Measurements from ENCODE around the gene RAX2. TPM values are rescaled to one million over a fixed set of nuclear protein-coding genes. Genes with fewer than 3 reads are reported as not detected.

RAX2 gene
- total RNA-seq, 1 donor from 2014 or later, result not detected

DNA sequence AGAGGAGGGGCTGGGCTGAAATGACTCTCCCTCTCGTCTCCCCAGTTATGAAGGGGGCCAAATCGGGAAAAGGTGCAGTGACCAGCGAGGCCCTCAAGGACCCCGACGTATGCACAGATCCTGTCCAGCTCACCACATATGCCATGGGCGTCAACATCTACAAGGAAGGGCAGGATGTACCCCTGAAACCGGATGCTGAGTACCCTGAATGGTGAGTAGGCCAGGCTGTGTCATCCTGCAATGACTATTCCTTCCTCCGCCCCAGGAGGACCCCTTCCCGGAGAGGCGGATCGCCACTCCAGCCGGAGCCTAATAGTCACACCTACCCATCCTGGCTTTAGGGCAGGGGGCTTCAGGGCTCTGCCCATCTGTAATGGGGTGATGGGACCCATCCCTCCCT is 6.9 kb downstream of the RAX2 start:
- peaks cover 2% of the 10 kb centered on the region for H3K27me3 Mint-ChIP-seq (ENCODE audit: low read depth)
- DNase-seq (ENCODE audit: low read depth, low spot score), result no peak
- no peak overlapping the region for H3K27ac Mint-ChIP-seq (ENCODE audit: unreplicated experiment)
- H3K4me1 Mint-ChIP-seq, result peaks cover 20% of the 10 kb centered on the region
- TF ChIP-seq, protein P1, sequence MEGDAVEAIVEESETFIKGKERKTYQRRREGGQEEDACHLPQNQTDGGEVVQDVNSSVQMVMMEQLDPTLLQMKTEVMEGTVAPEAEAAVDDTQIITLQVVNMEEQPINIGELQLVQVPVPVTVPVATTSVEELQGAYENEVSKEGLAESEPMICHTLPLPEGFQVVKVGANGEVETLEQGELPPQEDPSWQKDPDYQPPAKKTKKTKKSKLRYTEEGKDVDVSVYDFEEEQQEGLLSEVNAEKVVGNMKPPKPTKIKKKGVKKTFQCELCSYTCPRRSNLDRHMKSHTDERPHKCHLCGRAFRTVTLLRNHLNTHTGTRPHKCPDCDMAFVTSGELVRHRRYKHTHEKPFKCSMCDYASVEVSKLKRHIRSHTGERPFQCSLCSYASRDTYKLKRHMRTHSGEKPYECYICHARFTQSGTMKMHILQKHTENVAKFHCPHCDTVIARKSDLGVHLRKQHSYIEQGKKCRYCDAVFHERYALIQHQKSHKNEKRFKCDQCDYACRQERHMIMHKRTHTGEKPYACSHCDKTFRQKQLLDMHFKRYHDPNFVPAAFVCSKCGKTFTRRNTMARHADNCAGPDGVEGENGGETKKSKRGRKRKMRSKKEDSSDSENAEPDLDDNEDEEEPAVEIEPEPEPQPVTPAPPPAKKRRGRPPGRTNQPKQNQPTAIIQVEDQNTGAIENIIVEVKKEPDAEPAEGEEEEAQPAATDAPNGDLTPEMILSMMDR (conservative IDR thresholded peaks at IDR 0.05), result no peak
- no peak overlapping the region for H3K4me3 Mint-ChIP-seq
- H3K36me3 Mint-ChIP-seq (ENCODE audit: low read depth), result peaks cover 3% of the 10 kb centered on the region
- no peaks in the 10 kb centered on the region for H3K9me3 Mint-ChIP-seq

DNA sequence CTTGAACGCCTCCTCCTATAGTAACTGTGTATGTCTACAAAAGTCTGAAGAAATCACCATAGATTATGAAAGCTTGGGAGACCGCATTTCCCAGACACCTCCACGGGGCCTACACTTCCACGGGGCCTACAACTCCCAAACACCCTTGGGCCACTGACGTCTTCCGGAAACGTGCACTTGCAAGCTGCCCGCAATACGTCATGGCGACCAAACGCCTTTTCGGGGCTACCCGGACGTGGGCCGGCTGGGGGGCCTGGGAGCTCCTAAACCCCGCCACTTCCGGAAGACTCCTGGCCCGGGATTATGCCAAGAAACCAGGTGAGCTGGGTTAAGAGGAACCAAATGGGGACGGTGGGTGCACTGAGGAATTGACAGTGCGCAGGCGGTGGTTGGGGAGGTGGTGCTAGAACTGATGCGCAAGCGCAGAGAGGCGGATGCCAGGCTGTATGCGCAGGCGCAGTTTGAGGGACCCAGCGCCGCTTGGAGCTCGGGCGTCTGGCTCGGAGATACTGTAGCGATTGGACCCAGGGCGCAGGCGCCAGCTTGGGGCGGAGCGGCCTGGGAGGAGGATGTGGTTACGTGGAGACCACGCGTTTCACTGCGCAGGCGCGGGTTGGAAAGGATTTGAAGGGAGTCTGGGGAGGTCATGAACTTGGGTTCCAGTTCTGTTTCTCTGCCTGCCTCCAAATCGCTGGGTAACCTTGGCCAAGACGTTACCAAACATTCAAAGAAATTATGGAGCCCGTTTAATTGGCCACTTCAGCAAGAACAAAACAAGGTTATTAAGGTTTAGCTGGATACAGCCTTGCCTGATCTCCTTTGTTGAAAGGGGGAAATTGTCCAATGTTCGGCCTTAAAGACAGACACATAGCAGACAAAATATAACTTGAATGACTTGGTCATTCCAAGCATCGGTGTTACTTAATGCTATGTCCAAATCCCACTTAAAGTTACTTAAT is 9.2 kb downstream of the RAX2 start, which contains the start of gene MRPL54:
MRPL54 (plus strand) TSS at position 182 of the 959 bp plus-strand sequence; CDS start at position 201, 19 bp downstream.
- DNase-seq (ENCODE audit: low read depth, low spot score), result peak; percentile 99
- H3K27me3 Mint-ChIP-seq (ENCODE audit: low read depth), result peaks cover 2% of the 10 kb centered on the region
- TF ChIP-seq, protein P1 (conservative IDR thresholded peaks at IDR 0.05), result no peak
- peaks cover 20% of the 10 kb centered on the region for H3K4me1 Mint-ChIP-seq
- peak within 1 kb of the TSS; percentile 100 for H3K4me3 Mint-ChIP-seq
- peak within 1 kb of the TSS; percentile 100 for H3K27ac Mint-ChIP-seq (ENCODE audit: unreplicated experiment)
- peaks cover 3% of the 10 kb centered on the region for H3K36me3 Mint-ChIP-seq (ENCODE audit: low read depth)
- no peaks in the 10 kb centered on the region for H3K9me3 Mint-ChIP-seq

GRCh38 chr19:3762130-3762473 is 9.9 kb downstream of the RAX2 start:
- peak overlapping the region; percentile 100 for H3K4me3 Mint-ChIP-seq
- H3K27me3 Mint-ChIP-seq (ENCODE audit: low read depth), result peaks cover 2% of the 10 kb centered on the region
- TF ChIP-seq, protein P1 (conservative IDR thresholded peaks at IDR 0.05), result no peak
- peaks cover 20% of the 10 kb centered on the region for H3K4me1 Mint-ChIP-seq
- DNase-seq (ENCODE audit: low read depth, low spot score), result no peak
- peak overlapping the region; percentile 92 for H3K27ac Mint-ChIP-seq (ENCODE audit: unreplicated experiment)
- H3K9me3 Mint-ChIP-seq, result no peaks in the 10 kb centered on the region
- peaks cover 3% of the 10 kb centered on the region for H3K36me3 Mint-ChIP-seq (ENCODE audit: low read depth)

DNA sequence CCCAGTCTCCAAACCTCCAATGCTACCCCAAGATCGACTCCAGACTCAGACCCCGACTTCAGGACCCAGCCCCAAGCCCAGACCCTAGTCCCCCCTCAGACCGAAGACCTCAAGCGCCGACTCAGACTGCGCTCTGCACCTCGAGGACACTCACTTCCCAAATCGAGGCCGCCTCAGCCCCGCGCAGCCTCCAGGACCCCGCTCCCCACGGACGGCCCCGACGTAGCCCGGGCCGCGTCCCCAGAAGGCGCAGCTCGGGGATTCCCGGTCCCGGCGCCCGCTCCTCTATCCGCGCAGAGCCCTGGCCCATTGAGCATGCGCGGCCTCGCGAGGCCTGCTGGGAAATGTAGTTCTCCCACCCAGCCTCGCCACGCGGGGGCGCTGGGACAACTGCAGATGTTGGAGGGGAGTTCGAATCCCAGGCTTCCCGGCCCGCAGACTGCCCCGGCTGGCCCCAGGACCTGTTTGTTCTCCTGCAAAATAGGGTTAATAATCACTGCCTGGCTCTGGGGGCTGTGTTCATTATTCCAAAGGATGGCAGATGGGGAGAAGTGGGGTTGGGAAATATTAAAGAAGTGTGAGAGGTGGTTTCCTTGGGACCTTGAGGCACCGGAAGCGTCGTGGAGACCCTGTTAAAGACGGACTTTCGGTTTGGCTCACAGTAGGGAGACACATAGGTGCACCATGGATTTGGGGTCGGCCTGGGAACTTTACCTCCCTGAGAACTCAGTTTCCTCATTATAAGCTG is 10.5 kb downstream of the RAX2 start, which contains the start of gene APBA3:
APBA3 (minus strand) TSS at position 311 of the 748 bp plus-strand sequence. CDS start 1,428 bp downstream, outside the sequence.
- Mint-ChIP-seq H3K9me3 (no peaks in the 10 kb centered on the region), H3K4me1 (peaks cover 20% of the 10 kb centered on the region), H3K27ac (ENCODE audit: unreplicated experiment) (peak within 1 kb of the TSS; percentile 100), H3K36me3 (ENCODE audit: low read depth) (peaks cover 3% of the 10 kb centered on the region), H3K4me3 (peak within 1 kb of the TSS; percentile 100), H3K27me3 (ENCODE audit: low read depth) (peaks cover 2% of the 10 kb centered on the region)
- peak; percentile 96 for DNase-seq (ENCODE audit: low read depth, low spot score)
- TF ChIP-seq, protein P1 (conservative IDR thresholded peaks at IDR 0.05), result peak; percentile 64

DNA sequence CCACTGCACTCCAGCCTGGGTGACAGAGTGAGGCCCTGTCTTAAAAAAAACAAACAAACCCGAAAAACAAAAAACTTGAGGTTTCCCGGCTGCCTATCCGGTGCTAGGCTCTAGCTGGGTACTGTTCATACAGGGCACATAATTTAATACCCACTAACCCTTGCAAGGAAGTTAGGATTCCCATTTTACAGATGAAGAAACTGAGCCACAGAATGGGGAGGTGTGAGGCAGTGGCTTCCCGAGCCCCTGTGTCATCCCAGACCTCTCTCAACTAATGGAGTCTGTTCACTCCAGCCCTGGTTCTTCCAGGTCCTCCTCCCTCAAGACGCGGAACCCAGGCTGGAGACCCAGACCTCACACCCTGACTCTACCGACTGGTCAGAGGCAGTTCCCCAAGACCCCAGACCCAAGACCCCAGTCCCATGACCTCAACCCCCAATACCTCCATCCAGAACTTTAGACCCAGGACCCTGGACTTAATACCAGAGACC is 11.1 kb downstream of the RAX2 start:
- Mint-ChIP-seq H3K4me1 (peaks cover 20% of the 10 kb centered on the region), H3K27me3 (ENCODE audit: low read depth) (peaks cover 2% of the 10 kb centered on the region), H3K36me3 (ENCODE audit: low read depth) (peaks cover 3% of the 10 kb centered on the region), H3K4me3 (peak overlapping the region; percentile 97), H3K27ac (ENCODE audit: unreplicated experiment) (peak overlapping the region; percentile 92), H3K9me3 (no peaks in the 10 kb centered on the region)
- TF ChIP-seq, protein P1 (conservative IDR thresholded peaks at IDR 0.05), result no peak
- DNase-seq (ENCODE audit: low read depth, low spot score), result no peak

All from neural crest cell (in vitro differentiated cells).